ENCODE measurements around the gene CBFA2T3. TPM values are rescaled to one million over a fixed set of nuclear protein-coding genes. Genes with fewer than 3 reads are reported as not detected.

Gene CBFA2T3
- total and polyA plus RNA-seq, 9 donors = 0.53 to 2.8 (median 1.2) TPM; not detected in 1

DNA sequence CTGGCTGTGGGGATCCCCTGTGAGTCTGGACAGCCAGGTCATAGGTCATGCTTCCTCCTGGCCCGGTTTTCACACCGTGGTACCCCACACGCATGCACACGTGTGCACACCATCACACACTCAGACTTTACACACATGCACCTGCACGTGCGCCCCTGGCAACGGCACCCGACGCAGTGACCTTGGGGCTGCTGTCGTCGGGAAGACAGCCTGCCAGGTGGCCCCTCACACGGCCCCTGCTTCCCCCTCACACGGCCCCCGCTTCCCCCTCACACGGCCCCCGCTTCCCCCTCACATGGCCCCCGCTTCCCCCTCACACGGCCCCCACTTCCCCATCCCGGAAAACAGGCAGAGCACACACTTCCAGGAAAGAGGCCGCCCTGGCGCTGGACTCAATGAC is 45.1 kb downstream of the CBFA2T3 start:
- TF ChIP-seq EP300 (IDR thresholded peaks at IDR 0.05) (no peak), CTCF (IDR thresholded peaks at IDR 0.05) (no peak), POLR2A (IDR thresholded peaks at IDR 0.05) (no peak)
- H3K9me3 ChIP-seq = no peaks in the 10 kb centered on the region
- no peaks in the 10 kb centered on the region for H3K36me3 ChIP-seq
- no peaks in the 10 kb centered on the region for H3K27me3 ChIP-seq
- peaks cover 2% of the 10 kb centered on the region for H3K4me1 ChIP-seq (ENCODE audit: insufficient read depth)
- WGBS, 3 donors = 33 to 51% (median 36%) methylated on average over 18 to 21 of the region's 21 CpGs
- no peak overlapping the region for H3K4me3 ChIP-seq
- no peak for DNase-seq
- intact Hi-C loops (cut with DNase I) = no loop called here
- no peak overlapping the region for H3K27ac ChIP-seq

- no peak overlapping the region for H3K27ac ChIP-seq
- no peak overlapping the region for H3K4me3 ChIP-seq
- no peak for DNase-seq
- WGBS, 3 donors = 79 to 83% (median 80%) methylated on average over 20 of the region's 20 CpGs
- no peaks in the 10 kb centered on the region for H3K27me3 ChIP-seq
- no peaks in the 10 kb centered on the region for H3K36me3 ChIP-seq
- intact Hi-C loops (cut with DNase I) = no loop called here
- no peak for TF ChIP-seq CTCF (IDR thresholded peaks at IDR 0.05)
- no peaks in the 10 kb centered on the region for H3K4me1 ChIP-seq (ENCODE audit: insufficient read depth)
- no peaks in the 10 kb centered on the region for H3K9me3 ChIP-seq
These were observed 45.6 kb downstream of the CBFA2T3 start for GRCh38 chr16:88931373-88931900.

DNA sequence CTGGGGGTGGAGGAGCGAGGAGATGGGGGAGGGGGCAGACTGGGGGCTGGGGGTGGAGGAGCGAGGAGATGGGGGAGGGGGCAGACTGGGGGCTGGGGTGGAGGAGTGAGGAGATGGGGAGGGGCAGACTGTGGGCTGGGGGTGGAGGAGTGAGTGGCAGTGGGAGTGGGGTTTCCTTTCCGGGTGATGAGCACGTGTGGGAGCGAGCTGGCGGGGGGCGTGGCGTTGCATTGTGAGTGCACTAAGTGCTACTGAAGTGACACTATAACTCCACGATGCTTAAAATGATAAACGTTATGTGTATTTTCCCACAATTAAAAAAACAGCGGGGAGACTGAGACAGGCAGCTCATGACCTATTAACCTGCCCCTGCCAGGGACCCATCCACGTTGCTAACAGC is 46.3 kb downstream of the CBFA2T3 start:
- no peak for DNase-seq
- Histone ChIP-seq H3K36me3 (no peaks in the 10 kb centered on the region), H3K4me3 (no peak overlapping the region), H3K9me3 (no peaks in the 10 kb centered on the region), H3K27ac (no peak overlapping the region), H3K4me1 (ENCODE audit: insufficient read depth) (no peaks in the 10 kb centered on the region), H3K27me3 (no peaks in the 10 kb centered on the region)
- WGBS, 3 donors = 68 to 73% (median 72%) methylated on average over 12 of the region's 12 CpGs
- no peak for TF ChIP-seq POLR2A (IDR thresholded peaks at IDR 0.05)
- no peak for TF ChIP-seq EP300 (IDR thresholded peaks at IDR 0.05)
- TF ChIP-seq CTCF (IDR thresholded peaks at IDR 0.05) = no peak
- intact Hi-C loops (cut with DNase I) = no loop called here

GRCh38 chr16:88929091-88929445 is 47.9 kb downstream of the CBFA2T3 start:
- no peaks in the 10 kb centered on the region for H3K9me3 ChIP-seq
- no peaks in the 10 kb centered on the region for H3K27me3 ChIP-seq
- H3K4me1 ChIP-seq (ENCODE audit: insufficient read depth) = no peaks in the 10 kb centered on the region
- no peak overlapping the region for H3K27ac ChIP-seq
- no peak for DNase-seq
- WGBS, 3 donors = 26 to 42% (median 39%) methylated on average over 10 to 14 of the region's 14 CpGs
- no peaks in the 10 kb centered on the region for H3K36me3 ChIP-seq
- H3K4me3 ChIP-seq = no peak overlapping the region
- no peak for TF ChIP-seq EP300 (IDR thresholded peaks at IDR 0.05)
- TF ChIP-seq POLR2A (IDR thresholded peaks at IDR 0.05) = no peak
- TF ChIP-seq CTCF (IDR thresholded peaks at IDR 0.05) = no peak
- intact Hi-C loops (cut with DNase I) = no loop called here
